GM20000 (cell line): Measurements from ENCODE around the gene PDE7B.

ENCODE experiments used
- DNase-seq: peaks from one replicate; pipeline ENCODE4 v3.0.0; 2012; ENCODE audit warnings: low spot score
- TF ChIP-seq, protein P1 (sequence below): IDR thresholded peaks from 2 replicates; pipeline ENCODE4 v1.5.1; 2012; ENCODE audit warnings: mild to moderate bottlenecking, control low read depth; ENCODE audit errors: extremely low read depth, missing control alignments

The PDE7B gene

DNA sequence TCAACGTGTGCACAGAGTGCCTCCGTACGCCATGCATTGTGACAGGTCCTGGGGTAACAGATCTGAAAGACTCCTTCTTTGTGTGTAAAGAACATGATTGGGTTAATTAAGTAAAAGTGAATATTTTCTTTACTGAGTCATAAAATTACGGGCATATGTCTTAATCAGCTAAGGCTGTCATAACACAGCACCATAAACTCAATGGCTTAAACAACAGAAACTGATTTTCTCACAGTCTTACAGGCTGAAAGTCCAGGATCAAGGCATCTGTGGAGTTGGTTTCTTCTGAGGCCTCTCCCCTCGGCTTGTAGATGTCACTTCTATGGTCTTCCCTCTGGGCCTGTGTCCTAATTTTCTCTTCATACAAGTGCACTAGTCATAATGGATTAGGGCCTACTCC, 221.7 kb downstream of the PDE7B start:
- TF ChIP-seq, protein P1, sequence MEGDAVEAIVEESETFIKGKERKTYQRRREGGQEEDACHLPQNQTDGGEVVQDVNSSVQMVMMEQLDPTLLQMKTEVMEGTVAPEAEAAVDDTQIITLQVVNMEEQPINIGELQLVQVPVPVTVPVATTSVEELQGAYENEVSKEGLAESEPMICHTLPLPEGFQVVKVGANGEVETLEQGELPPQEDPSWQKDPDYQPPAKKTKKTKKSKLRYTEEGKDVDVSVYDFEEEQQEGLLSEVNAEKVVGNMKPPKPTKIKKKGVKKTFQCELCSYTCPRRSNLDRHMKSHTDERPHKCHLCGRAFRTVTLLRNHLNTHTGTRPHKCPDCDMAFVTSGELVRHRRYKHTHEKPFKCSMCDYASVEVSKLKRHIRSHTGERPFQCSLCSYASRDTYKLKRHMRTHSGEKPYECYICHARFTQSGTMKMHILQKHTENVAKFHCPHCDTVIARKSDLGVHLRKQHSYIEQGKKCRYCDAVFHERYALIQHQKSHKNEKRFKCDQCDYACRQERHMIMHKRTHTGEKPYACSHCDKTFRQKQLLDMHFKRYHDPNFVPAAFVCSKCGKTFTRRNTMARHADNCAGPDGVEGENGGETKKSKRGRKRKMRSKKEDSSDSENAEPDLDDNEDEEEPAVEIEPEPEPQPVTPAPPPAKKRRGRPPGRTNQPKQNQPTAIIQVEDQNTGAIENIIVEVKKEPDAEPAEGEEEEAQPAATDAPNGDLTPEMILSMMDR = no peak
- no peak for DNase-seq

GRCh38 chr6:136076496-136076895, 225.0 kb downstream of the PDE7B start:
- DNase-seq = no peak

GRCh38 chr6:136077834-136078576, 226.5 kb downstream of the PDE7B start:
- TF ChIP-seq, protein P1 = no peak
- DNase-seq = no peak

More at GRCh38 chr6:136076496-136076895, 225.0 kb downstream of the PDE7B start:
- TF ChIP-seq, protein P1 = no peak

DNA sequence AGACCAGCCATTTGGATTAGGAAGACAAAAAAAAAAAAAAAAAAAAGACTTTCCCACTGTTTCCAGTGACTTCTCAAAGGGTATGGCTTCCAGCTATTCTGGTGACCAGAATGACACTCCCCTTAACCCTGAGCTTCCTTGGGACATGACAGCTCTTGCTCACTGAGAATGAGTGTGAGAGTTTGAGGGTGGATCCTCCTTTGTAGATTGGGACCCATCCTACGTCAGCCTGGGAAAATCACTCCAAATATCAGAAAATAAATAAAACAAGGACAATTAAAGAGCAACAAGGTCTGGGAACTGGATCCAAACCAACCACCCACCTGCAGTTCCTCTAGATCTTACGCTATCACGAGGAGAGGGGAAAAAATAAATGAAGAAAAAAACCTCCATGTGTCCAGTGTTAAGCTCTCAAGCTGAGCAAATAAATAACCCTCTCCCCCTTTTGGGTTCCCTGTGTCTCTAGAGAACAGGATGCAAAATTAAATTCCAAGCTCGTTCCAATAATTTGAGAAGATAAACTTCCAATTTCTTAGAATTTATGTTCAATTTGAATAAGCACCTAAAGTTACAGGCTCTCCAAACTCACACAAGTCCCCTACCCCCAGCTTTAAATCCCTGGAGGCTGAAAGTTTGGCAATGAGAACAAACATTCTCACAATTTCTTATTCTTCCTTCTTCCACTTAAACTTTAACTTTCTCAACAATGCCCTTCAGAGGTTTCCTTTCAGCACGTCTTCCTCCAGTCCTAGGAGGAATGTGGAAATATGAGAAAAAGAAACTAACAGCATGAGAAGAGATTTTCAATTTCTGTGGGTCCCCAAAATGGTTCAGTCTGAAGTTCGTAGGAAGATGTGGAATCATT, 228.4 kb downstream of the PDE7B start:
- DNase-seq = no peak
- TF ChIP-seq, protein P1 = no peak

GRCh38 chr6:136083540-136083939, 232.0 kb downstream of the PDE7B start:
- DNase-seq = no peak
- TF ChIP-seq, protein P1 = no peak

- no peak for DNase-seq
- TF ChIP-seq, protein P1 = no peak
These were observed 232.9 kb downstream of the PDE7B start for GRCh38 chr6:136084403-136084802.
